Peyer's patch (tissue), 4 donors: ENCODE results near the gene RPS6KB2. TPM values are rescaled to one million over a fixed set of nuclear protein-coding genes. Genes with fewer than 3 reads are reported as not detected.

Source experiments
- DNase-seq, 3 donors: peaks; one replicate each; pipeline ENCODE4 v3.0.0-alpha.2; 2017 to 2019
- H3K27ac ChIP-seq, 4 donors: fragments of 200-600 bp; sonication (generic); one replicate each; pipeline ENCODE4 v1.5.1; 2016 to 2019
- H3K27me3 ChIP-seq, 2 donors: fragments of 200-600 bp; sonication (generic); one replicate each; pipeline ENCODE4 v1.5.1; 2019
- H3K36me3 ChIP-seq, 3 donors: fragments of 200-600 bp; sonication (generic); one replicate each; pipeline ENCODE4 v1.5.1; 2016 to 2019
- H3K4me1 ChIP-seq, 4 donors: fragments of 200-600 bp; sonication (generic); one replicate each; pipeline ENCODE4 v1.5.1; 2016 to 2019
- H3K4me3 ChIP-seq, 4 donors: fragments of 200-600 bp; sonication (generic); 1 replicate in 3 of 4; 2 replicates in 1 of 4; pipeline ENCODE4 v1.5.1; 2016 to 2019; ENCODE audit warnings: mild to moderate bottlenecking in 1 of 4
- H3K9me3 ChIP-seq, 4 donors: fragments of 200-600 bp; sonication (generic); one replicate each; pipeline ENCODE4 v1.5.1; 2016 to 2019; ENCODE audit warnings: mild to moderate bottlenecking in 1 of 4
- CTCF ChIP-seq, 6 experiments: fragments of 450-650 bp in 4 of 6; fragments of 200-600 bp in 2 of 6; sonication (generic) in 1 of 6; IDR thresholded peaks; one replicate each; pipeline ENCODE4 v1.5.1; 2017 to 2019; ENCODE audit warnings: antibody characterized with exemption in 6 of 6, mild to moderate bottlenecking in 3 of 6, moderate library complexity in 1 of 6
- POLR2A ChIP-seq, 2 donors: fragments of 450-650 bp; IDR thresholded peaks; one replicate each; pipeline ENCODE4 v1.5.1; 2017; ENCODE audit warnings: antibody characterized with exemption in 2 of 2, mild to moderate bottlenecking in 2 of 2, moderate library complexity in 2 of 2
- total RNA-seq, 4 donors: library from RNA; depleted of rRNA; stranded (reverse); fragments of >200 nt; gene quantifications; one replicate each; pipeline ENCODE4 v1.1.0, GENCODE V29; 2016

The RPS6KB2 gene
- total RNA-seq, 4 donors from 2014 or later: 58.0 to 88.3 (median 63.5) TPM

- no peak for TF ChIP-seq POLR2A (IDR thresholded peaks at IDR 0.05)
- TF ChIP-seq CTCF (IDR thresholded peaks at IDR 0.05): no peak
- Histone ChIP-seq H3K4me1 (peaks cover 0 to 41% (median 21%) of the 10 kb centered on the region in 4 donors), H3K4me3 (peak overlapping the region in 1 of 4 donors; percentile 81), H3K27ac (peak overlapping the region in 3 of 4 donors; percentile 19 to 99 (median 40)), H3K9me3 (no peaks in the 10 kb centered on the region), H3K27me3 (no peaks in the 10 kb centered on the region), H3K36me3 (peaks cover 0 to 72% (median 0%) of the 10 kb centered on the region in 3 donors)
- no peak for DNase-seq
Observed at GRCh38 chr11:67433536-67434394, 5.5 kb downstream of the RPS6KB2 start.

GRCh38 chr11:67434395-67434881, 6.1 kb downstream of the RPS6KB2 start:
- Histone ChIP-seq H3K27me3 (no peaks in the 10 kb centered on the region), H3K9me3 (no peaks in the 10 kb centered on the region), H3K4me1 (peaks cover 0 to 41% (median 18%) of the 10 kb centered on the region in 4 donors), H3K4me3 (peak overlapping the region in 1 of 4 donors; percentile 81), H3K27ac (peak overlapping the region in 2 of 4 donors; percentile 40 to 99), H3K36me3 (peaks cover 0 to 79% (median 0%) of the 10 kb centered on the region in 3 donors)
- TF ChIP-seq POLR2A (IDR thresholded peaks at IDR 0.05): no peak
- TF ChIP-seq CTCF (IDR thresholded peaks at IDR 0.05): no peak
- no peak for DNase-seq

GRCh38 chr11:67435031-67435726, 6.9 kb downstream of the RPS6KB2 start:
- Histone ChIP-seq H3K9me3 (no peaks in the 10 kb centered on the region), H3K27ac (peak overlapping the region in 3 of 4 donors; percentile 40 to 99 (median 83)), H3K4me1 (peaks cover 0 to 45% (median 21%) of the 10 kb centered on the region in 4 donors), H3K4me3 (peak overlapping the region in 1 of 4 donors; percentile 81), H3K36me3 (peaks cover 0 to 82% (median 0%) of the 10 kb centered on the region in 3 donors), H3K27me3 (no peaks in the 10 kb centered on the region)
- TF ChIP-seq CTCF (IDR thresholded peaks at IDR 0.05) (no peak), POLR2A (IDR thresholded peaks at IDR 0.05) (no peak)
- DNase-seq: no peak

- Histone ChIP-seq H3K9me3 (no peaks in the 10 kb centered on the region), H3K27ac (peak overlapping the region; percentile 16 to 99 (median 62)), H3K4me1 (peaks cover 0 to 53% (median 24%) of the 10 kb centered on the region in 4 donors), H3K4me3 (peak overlapping the region; percentile 4 to 81 (median 62)), H3K27me3 (no peaks in the 10 kb centered on the region), H3K36me3 (peaks cover 0 to 90% (median 0%) of the 10 kb centered on the region in 3 donors)
- no peak for TF ChIP-seq POLR2A (IDR thresholded peaks at IDR 0.05)
- no peak for TF ChIP-seq CTCF (IDR thresholded peaks at IDR 0.05)
- DNase-seq: no peak
Observed at GRCh38 chr11:67435727-67436458, 7.6 kb downstream of the RPS6KB2 start.
